Right lobe of liver (tissue), 6 donors: ENCODE results near the gene KANSL2. TPM values are rescaled to one million over a fixed set of nuclear protein-coding genes. Genes with fewer than 3 reads are reported as not detected.
A peak's percentile ranks its signal among the peaks of the same experiment; 100 is the strongest.
"Not testable (repeated sequence)": the region's sequence is repeated elsewhere in the genome, so short reads cannot be mapped to it uniquely, and the experiment has no call there.

Experiments
- ATAC-seq, 4 donors: fragments of 200-7000 bp; cut with Tn5 transposase; one replicate each; pipeline ENCODE4 v1.9.1; 2020; ENCODE audit warnings: mild to moderate bottlenecking in 4 of 4, moderate library complexity in 4 of 4
- DNase-seq, 3 donors: peaks; one replicate each; pipeline ENCODE4 v3.0.0-alpha.2; 2020
- H3K27ac ChIP-seq, 3 donors: fragments of 200-600 bp; one replicate each; pipeline ENCODE4 v1.8.0; 2022
- H3K27me3 ChIP-seq, 2 donors: fragments of 200-600 bp; one replicate each; pipeline ENCODE4 v1.8.0; 2022
- H3K36me3 ChIP-seq, 4 donors: fragments of 200-600 bp; sonication (generic) in 1 of 4; one replicate each; pipeline versions ENCODE4 v1.5.1 to v1.8.0; 2017 to 2022; ENCODE audit warnings: control low read depth in 1 of 4
- H3K4me1 ChIP-seq, 4 donors: fragments of 200-600 bp; sonication (generic) in 1 of 4; one replicate each; pipeline versions ENCODE4 v1.5.1 to v1.8.0; 2017 to 2022; ENCODE audit warnings: control low read depth in 1 of 4
- H3K4me3 ChIP-seq, 3 donors: fragments of 200-600 bp; one replicate each; pipeline ENCODE4 v1.8.0; 2022
- H3K9me3 ChIP-seq, 4 donors: fragments of 200-600 bp; sonication (generic) in 1 of 4; one replicate each; pipeline versions ENCODE4 v1.5.1 to v1.8.0; 2017 to 2022; ENCODE audit warnings: control low read depth in 1 of 4
- CTCF ChIP-seq, 4 donors: fragments of 200-600 bp in 3 of 4; fragments of 450-650 bp in 1 of 4; IDR thresholded peaks; one replicate each; pipeline versions ENCODE4 v1.5.1 to v1.8.0; 2016 to 2022; ENCODE audit warnings: antibody characterized with exemption in 4 of 4, mild to moderate bottlenecking in 2 of 4
- POLR2A ChIP-seq: fragments of 450-650 bp; IDR thresholded peaks from one replicate; pipeline ENCODE4 v1.6.1; 2017; ENCODE audit warnings: antibody characterized with exemption, mild to moderate bottlenecking
- WGBS: methylation state at CpG from one replicate; pipeline ENCODE4 v1.1.6; 2018; ENCODE audit warnings: low coverage, low lambda C conversion rate; ENCODE audit not compliant: insufficient coverage; ENCODE audit errors: missing lambda C conversion rate; 5-methylcytosine and 5-hydroxymethylcytosine counted together
- intact Hi-C, 2 donors: fragments of 100-400 bp; cut with DNase I; formaldehyde crosslinking; loops; one replicate each; pipeline versions ENCODE4 v1.11.2 to v1.14.1; 2022
- long read RNA-seq: library from polyadenylated mRNA; unstranded; transcript quantifications from one replicate; pipeline ENCODE4 v2.0.0, GENCODE V29; 2019
- total RNA-seq, 6 experiments: library from RNA; depleted of rRNA in 2 of 6; stranded (reverse); fragments of >200 nt in 2 of 6; fragmentation: NEBNext Ultra II Directional in 3 of 6; extraction: Animal tissue kit (Norgen Biotek cat#: 25700) in 3 of 6; gene quantifications; one replicate each; pipeline versions ENCODE4 v1.1.0 to v1.2.4, GENCODE V29; 2016 to 2023
- donor health status: DM: no; HTN: yes; CAD: no.
- donor health status: DM: no; HTN: no; CAD: no.
- donor health status: DM: no; HTN: no; CAD: no.
- donor health status: DM: no; HTN: yes; CAD: no.
- donor health status: DM: no; HTN: yes; CAD: no.

Gene KANSL2
- total RNA-seq: 10 to 100 TPM in 3 of 6 experiments, 1 to 10 TPM in 3; 6.4 to 24.3 (median 12.0) TPM
- long read RNA-seq, partial matches to known transcripts: 1 of 5 reads
- long read RNA-seq, other reads (novel, unspliced or antisense): 4 of 5 reads

GRCh38 chr12:48681710-48682532 lies at the start of gene KANSL2:
KANSL2 (minus strand) TSS chr12:48682238; CDS start chr12:48681632, 606 bp downstream.
- Histone ChIP-seq H3K27ac (peak within 1 kb of the TSS; percentile 82 to 88 (median 86)), H3K4me3 (peak within 1 kb of the TSS; percentile 87 to 96 (median 93)), H3K4me1 (peaks cover 0 to 29% (median 9%) of the 10 kb centered on the region in 4 donors), H3K9me3 (no peaks in the 10 kb centered on the region), H3K36me3 (peaks cover 0 to 31% (median 4%) of the 10 kb centered on the region in 4 donors), H3K27me3 (no peaks in the 10 kb centered on the region)
- WGBS: under 1% methylated on average over 31 of the region's 64 CpGs
- TF ChIP-seq CTCF (IDR thresholded peaks at IDR 0.05): no peak
- peak; percentile 99 for TF ChIP-seq POLR2A
- intact Hi-C loops: no loop called here
- peak; percentile 99 for DNase-seq
- ATAC-seq: peak; percentile 97 to 99 (median 98)

- no peak overlapping the region for H3K27ac ChIP-seq
- no peak overlapping the region for H3K4me3 ChIP-seq
- no peaks in the 10 kb centered on the region for H3K36me3 ChIP-seq
- WGBS: 49% methylated on average over 4 of the region's 5 CpGs
- no peaks in the 10 kb centered on the region for H3K4me1 ChIP-seq
- DNase-seq (no peak), ATAC-seq (no peak)
- intact Hi-C loops: no loop called here
- no peaks in the 10 kb centered on the region for H3K9me3 ChIP-seq
- no peaks in the 10 kb centered on the region for H3K27me3 ChIP-seq
- no peak for TF ChIP-seq CTCF (IDR thresholded peaks at IDR 0.05)
- TF ChIP-seq POLR2A: no peak
Measured at GRCh38 chr12:48728807-48729206, 46.8 kb upstream of the KANSL2 start.

GRCh38 chr12:48720737-48721136 lies 38.7 kb upstream of the KANSL2 start:
- H3K4me1 ChIP-seq, DNase-seq, ATAC-seq, H3K27ac ChIP-seq, H3K36me3 ChIP-seq, H3K4me3 ChIP-seq, H3K27me3 ChIP-seq, intact Hi-C loops, H3K9me3 ChIP-seq: not testable (repeated sequence)
- WGBS: 100% methylated on average over 1 of the region's 1 CpG

- intact Hi-C loops, DNase-seq, H3K27me3 ChIP-seq, H3K4me3 ChIP-seq, ATAC-seq, H3K9me3 ChIP-seq, H3K27ac ChIP-seq, H3K36me3 ChIP-seq: not testable (repeated sequence)
- H3K4me1 ChIP-seq: peaks cover 0 to 13% (median 3%) of the 10 kb centered on the region in 4 donors
- 71% methylated on average over 1 of the region's 2 CpGs for WGBS
Measured at GRCh38 chr12:48720171-48720570, 38.1 kb upstream of the KANSL2 start.

- 79% methylated on average over 4 of the region's 4 CpGs for WGBS
- peaks cover 0 to 19% (median 11%) of the 10 kb centered on the region in 4 donors for H3K4me1 ChIP-seq
- ATAC-seq: not testable (repeated sequence)
Measured at GRCh38 chr12:48719002-48719401, 37.0 kb upstream of the KANSL2 start.

GRCh38 chr12:48717252-48717695 lies 35.2 kb upstream of the KANSL2 start:
- intact Hi-C loops: no loop called here
- peaks cover 0 to 20% (median 0%) of the 10 kb centered on the region in 4 donors for H3K36me3 ChIP-seq
- 11% methylated on average over 21 of the region's 21 CpGs for WGBS
- no peaks in the 10 kb centered on the region for H3K9me3 ChIP-seq
- no peak for TF ChIP-seq CTCF (IDR thresholded peaks at IDR 0.05)
- TF ChIP-seq POLR2A: no peak
- no peak for DNase-seq
- no peaks in the 10 kb centered on the region for H3K27me3 ChIP-seq
- no peak for ATAC-seq
- H3K4me1 ChIP-seq: peaks cover 0 to 19% (median 11%) of the 10 kb centered on the region in 4 donors
- peak overlapping the region; percentile 67 to 86 (median 78) for H3K4me3 ChIP-seq
- peak overlapping the region; percentile 69 to 89 (median 87) for H3K27ac ChIP-seq

More at GRCh38 chr12:48719002-48719401, 37.0 kb upstream of the KANSL2 start:
- H3K27ac ChIP-seq, H3K9me3 ChIP-seq, H3K4me3 ChIP-seq, H3K36me3 ChIP-seq, H3K27me3 ChIP-seq, DNase-seq, intact Hi-C loops: not testable (repeated sequence)
